ENCODE data around the gene BTF3L4.

BTF3L4 gene

GRCh38 chr1:52096216-52096615 is 40.1 kb downstream of the BTF3L4 start:
- DNase-seq (ENCODE audit: extremely low spot score): no peak
- CTCF ChIA-PET: no interaction called here
- POLR2A ChIA-PET: no interaction called here

GRCh38 chr1:52098139-52098871 is 42.2 kb downstream of the BTF3L4 start:
- no peak for DNase-seq (ENCODE audit: extremely low spot score)
- ChIA-PET POLR2A (no interaction called here), CTCF (no interaction called here)
- TF ChIP-seq FOXM1 (IDR thresholded peaks at IDR 0.05; ENCODE audit: borderline replicate concordance) (no peak), ARNT (IDR thresholded peaks at IDR 0.05) (no peak), SUZ12 (IDR thresholded peaks at IDR 0.05) (no peak), TARDBP (IDR thresholded peaks at IDR 0.05) (no peak), ELF4 (IDR thresholded peaks at IDR 0.05) (no peak)

More at GRCh38 chr1:52096216-52096615, 40.1 kb downstream of the BTF3L4 start:
- no peak for TF ChIP-seq FOXK2 (IDR thresholded peaks at IDR 0.05)
- TF ChIP-seq HDGF (IDR thresholded peaks at IDR 0.05; ENCODE audit: borderline replicate concordance): no peak
- TF ChIP-seq ARNT (IDR thresholded peaks at IDR 0.05): no peak
- TF ChIP-seq FOXM1 (IDR thresholded peaks at IDR 0.05; ENCODE audit: borderline replicate concordance): no peak
- TF ChIP-seq L3MBTL2 (conservative IDR thresholded peaks at IDR 0.05): no peak
- no peak for TF ChIP-seq LEF1 (IDR thresholded peaks at IDR 0.05; ENCODE audit: borderline replicate concordance)
- TF ChIP-seq SP1 (IDR thresholded peaks at IDR 0.05): no peak
- TF ChIP-seq CTBP1 (IDR thresholded peaks at IDR 0.05; ENCODE audit: borderline replicate concordance): no peak

- TF ChIP-seq ELF4 (IDR thresholded peaks at IDR 0.05): no peak
- TF ChIP-seq SUZ12 (IDR thresholded peaks at IDR 0.05): no peak
- TF ChIP-seq PKNOX1 (IDR thresholded peaks at IDR 0.05): no peak
- TF ChIP-seq BHLHE40 (IDR thresholded peaks at IDR 0.05; ENCODE audit: borderline replicate concordance): no peak
- no peak for TF ChIP-seq NFRKB (IDR thresholded peaks at IDR 0.05)
- TF ChIP-seq L3MBTL2 (conservative IDR thresholded peaks at IDR 0.05): no peak
- TF ChIP-seq FOXA1 (IDR thresholded peaks at IDR 0.05): no peak
- no peak for TF ChIP-seq LEF1 (IDR thresholded peaks at IDR 0.05; ENCODE audit: borderline replicate concordance)
- no peak for TF ChIP-seq FOXK2 (IDR thresholded peaks at IDR 0.05)
- TF ChIP-seq SP1 (IDR thresholded peaks at IDR 0.05): no peak
- TF ChIP-seq HDGF (IDR thresholded peaks at IDR 0.05; ENCODE audit: borderline replicate concordance): no peak
- TF ChIP-seq FOXM1 (IDR thresholded peaks at IDR 0.05; ENCODE audit: borderline replicate concordance): no peak
- no peak for TF ChIP-seq ZNF384 (IDR thresholded peaks at IDR 0.05)
- no peak for TF ChIP-seq TARDBP (IDR thresholded peaks at IDR 0.05)
- TF ChIP-seq ARNT (IDR thresholded peaks at IDR 0.05): no peak
- no peak for DNase-seq (ENCODE audit: extremely low spot score)
- ChIA-PET POLR2A (no interaction called here), CTCF (no interaction called here)
These were observed 46.4 kb downstream of the BTF3L4 start for GRCh38 chr1:52102336-52103013.

- DNase-seq (ENCODE audit: extremely low spot score): no peak
- CTCF ChIA-PET: no interaction called here
- TF ChIP-seq BHLHE40 (IDR thresholded peaks at IDR 0.05; ENCODE audit: borderline replicate concordance) (no peak), HDGF (IDR thresholded peaks at IDR 0.05; ENCODE audit: borderline replicate concordance) (no peak), ELF4 (IDR thresholded peaks at IDR 0.05) (no peak), FOXK2 (IDR thresholded peaks at IDR 0.05) (no peak), TARDBP (IDR thresholded peaks at IDR 0.05) (no peak), ZNF384 (IDR thresholded peaks at IDR 0.05) (no peak), L3MBTL2 (conservative IDR thresholded peaks at IDR 0.05) (no peak), LEF1 (IDR thresholded peaks at IDR 0.05; ENCODE audit: borderline replicate concordance) (no peak), CTBP1 (IDR thresholded peaks at IDR 0.05; ENCODE audit: borderline replicate concordance) (no peak), SP1 (IDR thresholded peaks at IDR 0.05) (no peak)
- POLR2A ChIA-PET: interaction anchor here (0.7 kb wide), 1 partner anchor 14 kb away, joined by 3 read pairs; no protein-coding TSS in a partner anchor
These were observed 55.4 kb downstream of the BTF3L4 start for GRCh38 chr1:52111492-52111891.

GRCh38 chr1:52112489-52112888 is 56.4 kb downstream of the BTF3L4 start:
- no peak for TF ChIP-seq SP1 (IDR thresholded peaks at IDR 0.05)
- no peak for TF ChIP-seq FOXK2 (IDR thresholded peaks at IDR 0.05)
- TF ChIP-seq ZNF384 (IDR thresholded peaks at IDR 0.05): no peak
- TF ChIP-seq ELF4 (IDR thresholded peaks at IDR 0.05): no peak
- TF ChIP-seq CTBP1 (IDR thresholded peaks at IDR 0.05; ENCODE audit: borderline replicate concordance): no peak
- TF ChIP-seq HDGF (IDR thresholded peaks at IDR 0.05; ENCODE audit: borderline replicate concordance): no peak
- TF ChIP-seq ARNT (IDR thresholded peaks at IDR 0.05): no peak
- no peak for TF ChIP-seq LEF1 (IDR thresholded peaks at IDR 0.05; ENCODE audit: borderline replicate concordance)
- TF ChIP-seq SUZ12 (IDR thresholded peaks at IDR 0.05): no peak
- TF ChIP-seq FOXA1 (IDR thresholded peaks at IDR 0.05): no peak
- no peak for TF ChIP-seq FOXM1 (IDR thresholded peaks at IDR 0.05; ENCODE audit: borderline replicate concordance)
- POLR2A ChIA-PET: no interaction called here
- DNase-seq (ENCODE audit: extremely low spot score): no peak
- CTCF ChIA-PET: interaction anchor here (0.5 to 0.6 kb wide), 4 partner anchors 9 to 254 kb away, joined by 3 to 6 read pairs (median 3); partner anchors contain the start of gene CC2D1B

- CTCF ChIA-PET: no interaction called here
- DNase-seq (ENCODE audit: extremely low spot score): no peak
- no peak for TF ChIP-seq SP1 (IDR thresholded peaks at IDR 0.05)
- no peak for TF ChIP-seq BHLHE40 (IDR thresholded peaks at IDR 0.05; ENCODE audit: borderline replicate concordance)
- TF ChIP-seq FOXK2 (IDR thresholded peaks at IDR 0.05): no peak
- TF ChIP-seq L3MBTL2 (conservative IDR thresholded peaks at IDR 0.05): no peak
- TF ChIP-seq ARNT (IDR thresholded peaks at IDR 0.05): no peak
- TF ChIP-seq ELF4 (IDR thresholded peaks at IDR 0.05): no peak
- no peak for TF ChIP-seq SUZ12 (IDR thresholded peaks at IDR 0.05)
- TF ChIP-seq LEF1 (IDR thresholded peaks at IDR 0.05; ENCODE audit: borderline replicate concordance): no peak
- POLR2A ChIA-PET: no interaction called here
These were observed 63.4 kb downstream of the BTF3L4 start for GRCh38 chr1:52119301-52120079.

All from HEK293T (cell line).